ENCODE results near the gene PICK1. TPM values are rescaled to one million over a fixed set of nuclear protein-coding genes. Genes with fewer than 3 reads are reported as not detected.

The PICK1 gene
- total RNA-seq (2021) = 34.9 and 35.7 TPM in 2 replicates
- long read RNA-seq, transcript PICK1-201 (13 exons, 2,055 nt) = major isoform, 19 of 30 reads
- long read RNA-seq, partial matches to known transcripts = 4 of 30 reads
- long read RNA-seq, other reads (novel, unspliced or antisense) = 5 of 30 reads

GRCh38 chr22:38056969-38057891 lies at the start of gene PICK1:
TSS of gene PICK1 (plus strand) at chr22:38057404. CDS start at chr22:38057810, 406 bp downstream.
- peak within 1 kb of the TSS; percentile 99 to 100 (median 100) for H3K27ac Mint-ChIP-seq
- no peaks in the 10 kb centered on the region for H3K27me3 ChIP-seq (ENCODE audit: insufficient read depth, low read length)

More at GRCh38 chr22:38056969-38057891, at the start of gene PICK1:
- Histone ChIP-seq H2BK20ac (ENCODE audit: low read depth, low read length, poor library complexity, severe bottlenecking) (no peak within 1 kb of the TSS), H3K9me3 (ENCODE audit: control insufficient read depth, low read depth, low read length) (no peaks in the 10 kb centered on the region), H4K8ac (replicated peaks; ENCODE audit: insufficient read length, low read depth, low read length) (no peak within 1 kb of the TSS), H3T11ph (ENCODE audit: low read length) (no peak within 1 kb of the TSS), H2BK12ac (ENCODE audit: insufficient read length, low read depth, low read length) (no peak within 1 kb of the TSS), H3K9ac (ENCODE audit: extremely low read depth, insufficient read length, low read length) (peak within 1 kb of the TSS; percentile 78), H3K23ac (ENCODE audit: insufficient read length, low read depth, low read length) (no peak within 1 kb of the TSS), H3K23me2 (ENCODE audit: insufficient read length, low read depth, low read length, poor library complexity, severe bottlenecking) (peaks cover 11% of the 10 kb centered on the region), H3K56ac (ENCODE audit: insufficient read length, low read depth, low read length) (no peak within 1 kb of the TSS), H2BK5ac (ENCODE audit: insufficient read length, low read length) (no peak within 1 kb of the TSS), H3K18ac (ENCODE audit: insufficient read length, low read depth, low read length) (peak within 1 kb of the TSS; percentile 99), H3K27ac (ENCODE audit: insufficient read length, low read depth, low read length) (peak within 1 kb of the TSS; percentile 77), H4K91ac (ENCODE audit: insufficient read length, low read depth, low read length) (no peak within 1 kb of the TSS), H4K5ac (ENCODE audit: insufficient read length, low read depth, low read length) (no peak within 1 kb of the TSS), H4K20me1 (ENCODE audit: control insufficient read depth, insufficient read depth, insufficient read length) (no peaks in the 10 kb centered on the region), H2AK5ac (ENCODE audit: insufficient read length, low read length) (no peak within 1 kb of the TSS), H3K79me1 (ENCODE audit: insufficient read depth, low read depth, low read length, poor library complexity, severe bottlenecking) (no peaks in the 10 kb centered on the region), H2AFZ (ENCODE audit: low read length) (peak within 1 kb of the TSS; percentile 99), H3K4me1 (ENCODE audit: insufficient read depth, low read length) (peaks cover 2% of the 10 kb centered on the region; the same call in 1 of the 2 replicates), H2BK120ac (ENCODE audit: low read depth, low read length, poor library complexity, severe bottlenecking) (peak within 1 kb of the TSS; percentile 62), H3K4ac (ENCODE audit: low read depth, low read length) (no peak within 1 kb of the TSS), H2BK15ac (ENCODE audit: low read depth, low read length) (no peak within 1 kb of the TSS), H3K14ac (ENCODE audit: insufficient read depth, low read length) (peak within 1 kb of the TSS; percentile 99; the same call in 1 of the 2 replicates), H3K79me2 (ENCODE audit: insufficient read depth, low read length) (no peaks in the 10 kb centered on the region), H3K4me2 (ENCODE audit: insufficient read depth, insufficient read length, low read length) (peak within 1 kb of the TSS; percentile 77)
- peaks cover 9 to 12% of the 10 kb centered on the region in 2 experiments for H3K4me1 Mint-ChIP-seq
- H3K4me3 Mint-ChIP-seq = peak within 1 kb of the TSS; percentile 93 to 95
- H3K27me3 Mint-ChIP-seq (ENCODE audit: low read depth) = peaks cover 14% of the 10 kb centered on the region
- peak; percentile 94 for DNase-seq
- 0 out of 3 replicates have a peak, but pooled peaks have one; percentile 11 for TF ChIP-seq CTCF (conservative IDR thresholded peaks at IDR 0.05)
- no peaks in the 10 kb centered on the region for H3K9me3 Mint-ChIP-seq
- H3K36me3 Mint-ChIP-seq (ENCODE audit: insufficient read depth in 1 of 3, low read depth in 3 of 3) = peaks cover 5 to 28% (median 23%) of the 10 kb centered on the region in 3 experiments; a peak in 6 of 7 replicates
- WGBS (ENCODE audit: extremely low coverage, insufficient read length, low lambda C conversion rate) = no CpG with 5 or more reads among the region's 47 CpGs
